Measurements from ENCODE around the gene MRPL53. TPM values are rescaled to one million over a fixed set of nuclear protein-coding genes. Genes with fewer than 3 reads are reported as not detected.

MRPL53 gene
- total and polyA plus RNA-seq, 2 of the 8 experiments (the other 6 are each of a cell fraction or from before 2014, with no cell fraction given), result 36.6 to 46.3 TPM

- Histone ChIP-seq H2BK20ac (ENCODE audit: low read length) (no peak overlapping the region), H3K23ac (ENCODE audit: insufficient read length) (no peak overlapping the region), H3K14ac (ENCODE audit: insufficient read length) (no peak overlapping the region), H3K4ac (replicated peaks; ENCODE audit: insufficient read length, low read depth, low read length) (no peak overlapping the region), H3K9me3 (ENCODE audit: insufficient read depth in 2 of 2, low read depth in 1 of 2, low read length in 1 of 2) (no peaks in the 10 kb centered on the region), H3K27ac (ENCODE audit: low read depth, low read length) (no peak overlapping the region), H3K23me2 (ENCODE audit: low read depth, low read length) (peaks cover 6% of the 10 kb centered on the region; the same call in 1 of the 2 replicates), H2BK15ac (ENCODE audit: low read length) (no peak overlapping the region), H2AK5ac (ENCODE audit: low read depth, low read length) (no peak overlapping the region), H3K79me1 (ENCODE audit: low read depth, low read length) (no peaks in the 10 kb centered on the region; the same call in 1 of the 2 replicates), H3K4me1 (replicated peaks in 1 of 4; ENCODE audit: control insufficient read depth in 3 of 4, insufficient read depth in 4 of 4, low read length in 3 of 4) (peaks cover 0 to 5% (median 2%) of the 10 kb centered on the region in 4 experiments; a peak in 4 of 7 replicates), H3K27me3 (replicated peaks in 1 of 4; ENCODE audit: control insufficient read depth in 3 of 4, extremely low read depth in 1 of 4, insufficient read depth in 3 of 4, low read length in 3 of 4) (no peaks in the 10 kb centered on the region; a peak in 2 of 7 replicates), H2BK120ac (replicated peaks; ENCODE audit: low read depth, low read length) (no peak overlapping the region), H3K36me3 (ENCODE audit: control insufficient read depth in 2 of 4, insufficient read depth in 4 of 4, low read length in 3 of 4) (no peaks in the 10 kb centered on the region), H4K20me1 (replicated peaks in 1 of 2; ENCODE audit: control insufficient read depth in 1 of 2, insufficient read depth in 2 of 2, low read length in 2 of 2) (no peaks in the 10 kb centered on the region), H2BK5ac (ENCODE audit: low read depth, low read length) (no peak overlapping the region), H4K5ac (ENCODE audit: insufficient read length, low read depth, low read length) (no peak overlapping the region), H3K56ac (replicated peaks; ENCODE audit: insufficient read length, low read depth, low read length) (no peak overlapping the region), H2BK12ac (ENCODE audit: low read depth, low read length) (no peak overlapping the region), H2AFZ (ENCODE audit: low read length) (no peak overlapping the region), H3K4me2 (ENCODE audit: insufficient read depth in 1 of 2, low read depth in 2 of 2, low read length in 2 of 2) (no peak overlapping the region), H3K79me2 (ENCODE audit: control insufficient read depth in 1 of 2, insufficient read depth in 2 of 2, low read length in 2 of 2) (peaks cover 0 to 6% of the 10 kb centered on the region in 2 experiments; a peak in 2 of 4 replicates), H4K8ac (ENCODE audit: extremely low read depth, insufficient read depth, low read length) (no peak overlapping the region; the same call in 1 of the 2 replicates), H3K4me3 (ENCODE audit: extremely low read depth in 1 of 4, insufficient read depth in 2 of 4, low read depth in 3 of 4, low read length in 4 of 4) (no peak overlapping the region), H4K91ac (replicated peaks; ENCODE audit: insufficient read length, low read length) (no peak overlapping the region), H3K9ac (replicated peaks in 1 of 4; ENCODE audit: extremely low read depth in 1 of 4, low read depth in 3 of 4, low read length in 3 of 4) (no peak overlapping the region), H3K18ac (ENCODE audit: extremely low read depth, low read length) (no peak overlapping the region)
- ChIA-PET POLR2A (ENCODE audit: partially characterized antibody) (interaction anchor here (1.0 to 2.7 kb wide), 6 partner anchors 13 to 53 kb away, joined by 3 to 15 read pairs (median 4); partner anchors contain the start of gene WBP1), CTCF (ENCODE audit: partially characterized antibody) (interaction anchor here (0.6 to 3.1 kb wide), 6 partner anchors 10 to 44 kb away, joined by 3 to 9 read pairs (median 4); partner anchors contain the start of gene INO80B)
- DNase-seq (ENCODE audit: low read depth in 1 of 2, low spot score in 2 of 2) (no peak), FAIRE-seq (no peak)
- TF ChIP-seq YY1 (IDR thresholded peaks at IDR 0.05; ENCODE audit: low read depth, low read length), result no peak
- no peak for TF ChIP-seq CHD2 (IDR thresholded peaks at IDR 0.05; ENCODE audit: low read length)
- no peak for TF ChIP-seq MAX (IDR thresholded peaks at IDR 0.05)
- TF ChIP-seq TAF7 (optimal IDR thresholded peaks at IDR 0.05; ENCODE audit: borderline replicate concordance, low read depth, low read length), result no peak
- no peak for TF ChIP-seq CBX8 (IDR thresholded peaks at IDR 0.05; ENCODE audit: borderline replicate concordance, low read depth, low read length)
- TF ChIP-seq SP1 (IDR thresholded peaks at IDR 0.05; ENCODE audit: low read depth, low read length), result no peak
- no peak for TF ChIP-seq POLR2AphosphoS5 (IDR thresholded peaks at IDR 0.05; ENCODE audit: low read depth, low read length)
- no peak for TF ChIP-seq HDAC6 (IDR thresholded peaks at IDR 0.05; ENCODE audit: low read depth, low read length)
- TF ChIP-seq KDM1A (IDR thresholded peaks at IDR 0.05; ENCODE audit: borderline replicate concordance, low read length), result no peak
- TF ChIP-seq TCF12 (IDR thresholded peaks at IDR 0.05; ENCODE audit: low read depth, low read length), result no peak
- TF ChIP-seq FOSL1 (IDR thresholded peaks at IDR 0.05; ENCODE audit: insufficient read depth, low read depth, low read length), result no peak
- no peak for TF ChIP-seq RNF2 (IDR thresholded peaks at IDR 0.05; ENCODE audit: borderline replicate concordance, low read depth, low read length, missing control alignments, poor library complexity, severe bottlenecking)
- 77% methylated on average over 5 of the region's 5 CpGs; no CpG with 5 or more reads in 1 of the 2 experiments for WGBS, 2 experiments (ENCODE audit: extremely low coverage in 1 of 2, insufficient coverage in 1 of 2, insufficient read length in 1 of 2, insufficient replicate concordance in 2 of 2, low coverage in 1 of 2, low lambda C conversion rate in 2 of 2, missing lambda C conversion rate in 1 of 2)
Observed at GRCh38 chr2:74444498-74445318, 27.8 kb downstream of the MRPL53 start.
